ENCODE results near the gene PRSS33.

The PRSS33 gene

DNA sequence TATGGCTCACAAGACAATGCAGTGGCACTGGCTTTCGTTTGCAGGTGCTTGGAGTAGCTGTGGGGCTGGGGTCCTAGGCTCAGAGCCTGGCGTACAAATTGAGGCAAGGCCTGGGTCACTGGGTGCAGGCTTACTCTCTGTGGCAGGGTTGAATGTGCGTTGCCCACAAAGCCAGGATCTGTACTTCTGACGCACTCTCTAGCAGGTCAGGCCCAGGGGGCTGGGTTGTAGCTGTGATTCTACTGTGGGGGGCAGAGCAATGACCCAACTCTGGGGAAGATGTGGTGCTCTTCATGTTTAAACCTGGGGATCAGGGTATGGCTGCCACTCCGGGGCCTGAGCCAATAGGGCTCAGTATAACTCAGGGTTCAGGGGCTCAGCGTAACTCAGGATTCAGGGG, 23.3 kb upstream of the PRSS33 start:
- TF ChIP-seq, protein P1, sequence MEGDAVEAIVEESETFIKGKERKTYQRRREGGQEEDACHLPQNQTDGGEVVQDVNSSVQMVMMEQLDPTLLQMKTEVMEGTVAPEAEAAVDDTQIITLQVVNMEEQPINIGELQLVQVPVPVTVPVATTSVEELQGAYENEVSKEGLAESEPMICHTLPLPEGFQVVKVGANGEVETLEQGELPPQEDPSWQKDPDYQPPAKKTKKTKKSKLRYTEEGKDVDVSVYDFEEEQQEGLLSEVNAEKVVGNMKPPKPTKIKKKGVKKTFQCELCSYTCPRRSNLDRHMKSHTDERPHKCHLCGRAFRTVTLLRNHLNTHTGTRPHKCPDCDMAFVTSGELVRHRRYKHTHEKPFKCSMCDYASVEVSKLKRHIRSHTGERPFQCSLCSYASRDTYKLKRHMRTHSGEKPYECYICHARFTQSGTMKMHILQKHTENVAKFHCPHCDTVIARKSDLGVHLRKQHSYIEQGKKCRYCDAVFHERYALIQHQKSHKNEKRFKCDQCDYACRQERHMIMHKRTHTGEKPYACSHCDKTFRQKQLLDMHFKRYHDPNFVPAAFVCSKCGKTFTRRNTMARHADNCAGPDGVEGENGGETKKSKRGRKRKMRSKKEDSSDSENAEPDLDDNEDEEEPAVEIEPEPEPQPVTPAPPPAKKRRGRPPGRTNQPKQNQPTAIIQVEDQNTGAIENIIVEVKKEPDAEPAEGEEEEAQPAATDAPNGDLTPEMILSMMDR (IDR thresholded peaks at IDR 0.05; ENCODE audit: borderline replicate concordance, insufficient read depth, low read depth, low read length), result no peak
- H3K4me3 ChIP-seq (ENCODE audit: low read depth, low read length), result no peak overlapping the region

DNA sequence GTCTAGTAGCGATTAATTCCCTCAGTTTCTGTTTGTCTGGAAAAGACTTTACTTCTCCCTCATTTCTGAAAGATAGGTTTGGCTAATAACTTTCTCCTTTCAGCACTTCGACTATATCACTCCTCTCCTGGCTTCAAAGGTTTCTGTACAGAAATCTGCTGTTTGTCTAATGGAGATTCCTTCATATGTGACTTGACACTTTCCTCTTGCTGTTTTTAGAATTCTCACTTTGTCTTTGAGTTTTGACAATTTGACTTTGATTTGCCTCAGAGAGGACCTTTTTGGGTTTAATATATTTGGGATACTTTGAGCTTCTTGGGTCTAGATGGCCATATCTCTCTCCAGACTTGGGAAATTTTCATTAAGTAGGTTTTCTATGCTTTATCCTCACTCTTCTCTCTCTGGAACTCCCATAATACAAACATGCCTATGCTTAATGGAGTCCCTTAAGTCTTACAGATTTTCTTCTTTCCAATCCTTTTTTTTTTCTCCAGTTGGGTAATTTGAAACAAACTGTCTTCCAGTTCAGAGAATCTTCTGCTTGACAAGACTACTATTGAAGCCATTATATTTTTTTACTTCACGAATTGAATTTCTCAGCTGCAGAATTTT, 21.9 kb upstream of the PRSS33 start:
- TF ChIP-seq, protein P1 (IDR thresholded peaks at IDR 0.05; ENCODE audit: borderline replicate concordance, insufficient read depth, low read depth, low read length), result no peak
- no peak overlapping the region for H3K4me3 ChIP-seq (ENCODE audit: low read depth, low read length)

DNA sequence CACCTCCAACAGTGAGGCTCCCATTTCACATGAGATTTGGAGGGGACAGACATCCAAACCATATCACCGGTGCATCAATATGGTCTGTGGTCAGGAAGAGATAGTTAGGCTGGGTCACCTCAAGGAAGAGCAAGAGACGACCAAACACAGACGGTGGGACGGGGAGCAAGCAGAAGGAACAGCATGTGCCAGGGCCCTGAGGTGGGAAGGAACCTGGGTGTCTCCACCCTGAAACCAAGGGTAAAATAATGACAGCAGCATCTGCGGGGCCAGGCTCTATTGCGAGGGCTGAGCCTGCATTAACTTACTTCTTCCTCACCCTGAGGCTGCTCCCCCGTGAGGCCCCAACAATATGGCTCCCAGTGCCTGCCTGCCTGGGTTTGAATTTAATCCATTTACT, 20.8 kb upstream of the PRSS33 start:
- no peak overlapping the region for H3K4me3 ChIP-seq (ENCODE audit: low read depth, low read length)
- TF ChIP-seq, protein P1 (IDR thresholded peaks at IDR 0.05; ENCODE audit: borderline replicate concordance, insufficient read depth, low read depth, low read length), result no peak

DNA sequence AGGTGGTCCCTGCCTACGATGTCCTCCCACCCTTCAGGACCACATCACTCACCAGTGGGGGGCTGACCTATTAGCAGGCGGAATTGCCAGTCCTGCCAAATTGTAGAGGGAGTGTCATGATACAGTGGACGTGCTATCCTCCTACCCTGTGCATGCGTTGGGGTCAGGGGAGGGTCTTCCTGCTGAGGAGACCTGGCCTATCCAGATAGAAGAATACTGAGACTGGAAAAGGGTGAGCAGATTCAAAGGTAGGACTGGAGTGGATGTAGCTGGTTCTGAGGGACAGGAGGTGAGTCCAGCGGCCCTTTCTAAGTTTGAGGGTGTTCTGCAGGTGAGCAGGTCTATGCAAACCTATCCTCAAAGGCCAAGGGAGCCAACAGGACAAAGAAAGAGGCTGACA, 18.9 kb upstream of the PRSS33 start:
- no peak overlapping the region for H3K4me3 ChIP-seq (ENCODE audit: low read depth, low read length)
- TF ChIP-seq, protein P1 (IDR thresholded peaks at IDR 0.05; ENCODE audit: borderline replicate concordance, insufficient read depth, low read depth, low read length), result no peak

DNA sequence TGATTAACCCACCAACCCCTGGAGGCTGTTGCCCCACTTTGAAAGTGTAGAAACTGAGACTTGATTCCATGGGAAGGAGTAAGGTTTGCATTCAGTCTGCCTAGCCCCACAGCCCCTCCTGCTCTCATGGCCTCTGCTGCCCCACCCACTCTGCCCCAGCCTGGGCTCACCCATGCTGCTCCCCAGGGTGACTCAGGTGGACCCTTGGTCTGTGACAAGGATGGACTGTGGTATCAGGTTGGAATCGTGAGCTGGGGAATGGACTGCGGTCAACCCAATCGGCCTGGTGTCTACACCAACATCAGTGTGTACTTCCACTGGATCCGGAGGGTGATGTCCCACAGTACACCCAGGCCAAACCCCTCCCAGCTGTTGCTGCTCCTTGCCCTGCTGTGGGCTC, 17.4 kb upstream of the PRSS33 start:
- H3K4me3 ChIP-seq (ENCODE audit: low read depth, low read length), result no peak overlapping the region
- TF ChIP-seq, protein P1 (IDR thresholded peaks at IDR 0.05; ENCODE audit: borderline replicate concordance, insufficient read depth, low read depth, low read length), result no peak

GRCh38 chr16:2803545-2804195, 16.3 kb upstream of the PRSS33 start:
- H3K4me3 ChIP-seq (ENCODE audit: low read depth, low read length), result no peak overlapping the region
- TF ChIP-seq, protein P1 (IDR thresholded peaks at IDR 0.05; ENCODE audit: borderline replicate concordance, insufficient read depth, low read depth, low read length), result no peak

DNA sequence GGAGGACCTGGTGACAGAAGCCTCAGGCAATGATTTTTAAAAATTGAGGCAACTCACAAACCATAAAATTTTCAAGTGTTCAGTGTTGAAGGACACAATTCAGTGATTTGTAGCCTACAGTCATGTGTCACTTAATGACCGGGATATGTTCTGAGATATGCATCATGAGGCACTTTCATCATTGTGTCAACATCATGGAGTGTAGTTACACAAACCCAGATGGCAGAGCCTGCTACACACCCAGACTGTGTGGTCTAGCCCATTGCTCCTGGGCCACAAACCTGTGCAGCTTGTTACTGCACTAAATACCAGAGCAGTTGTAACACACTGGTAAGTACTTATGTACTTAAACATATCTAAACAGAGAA, 12.5 kb upstream of the PRSS33 start:
- TF ChIP-seq, protein P1 (IDR thresholded peaks at IDR 0.05; ENCODE audit: borderline replicate concordance, insufficient read depth, low read depth, low read length), result no peak
- H3K4me3 ChIP-seq (ENCODE audit: low read depth, low read length), result no peak overlapping the region

Data from GM12875 (cell line).